ENCODE data around the gene ROR2. TPM values are rescaled to one million over a fixed set of nuclear protein-coding genes. Genes with fewer than 3 reads are reported as not detected.

The ROR2 gene
- total and polyA plus RNA-seq, 2 donors: 4.5 to 7.1 TPM

- Histone ChIP-seq H3K4me1 (ENCODE audit: control insufficient read depth in 2 of 2, insufficient read depth in 2 of 2, low read length in 2 of 2) (no peaks in the 10 kb centered on the region), H3K4me3 (ENCODE audit: low read length in 2 of 2) (no peak overlapping the region), H3K27ac (ENCODE audit: low read depth in 1 of 2, low read length in 1 of 2) (no peak overlapping the region), H3K27me3 (ENCODE audit: control insufficient read depth in 2 of 2, insufficient read depth in 1 of 2, low read length in 1 of 2) (peaks cover 0 to 13% of the 10 kb centered on the region in 2 donors), H3K36me3 (ENCODE audit: control insufficient read depth in 2 of 2, insufficient read depth in 2 of 2, low read length in 1 of 2) (no peaks in the 10 kb centered on the region), H3K9me3 (ENCODE audit: control insufficient read depth in 2 of 2, insufficient read depth in 1 of 2, low read length in 1 of 2) (peaks cover 0 to 21% of the 10 kb centered on the region in 2 donors)
- DNase-seq (ENCODE audit: low read depth in 6 of 9, low spot score in 9 of 9): no peak
- WGBS: 96% methylated on average over 10 of the region's 10 CpGs
Observed at GRCh38 chr9:91781116-91781515, 168.9 kb downstream of the ROR2 start.

DNA sequence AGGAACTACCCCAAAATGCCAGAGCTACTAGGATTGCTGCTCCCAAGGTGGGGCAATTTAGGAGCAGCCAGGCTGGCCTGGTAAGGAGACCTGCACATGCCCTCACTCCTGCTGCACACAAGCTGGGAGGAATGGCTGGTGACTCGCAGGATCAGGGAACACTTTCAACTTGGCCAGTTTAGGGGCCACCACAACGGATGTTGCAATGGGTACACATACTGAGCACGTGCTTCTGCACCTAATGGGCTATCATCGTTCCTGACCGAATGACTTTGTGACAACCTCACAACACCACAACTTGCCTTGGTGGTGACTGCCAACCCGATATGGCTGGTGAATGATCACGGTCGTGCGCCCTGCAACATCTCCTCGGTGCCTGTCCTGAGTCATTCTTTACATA is 172.0 kb downstream of the ROR2 start:
- Histone ChIP-seq H3K27ac (ENCODE audit: low read depth in 1 of 2, low read length in 1 of 2) (no peak overlapping the region), H3K27me3 (ENCODE audit: control insufficient read depth in 2 of 2, insufficient read depth in 1 of 2, low read length in 1 of 2) (peaks cover 0 to 8% of the 10 kb centered on the region in 2 donors), H3K4me1 (ENCODE audit: control insufficient read depth in 2 of 2, insufficient read depth in 2 of 2, low read length in 2 of 2) (no peaks in the 10 kb centered on the region), H3K4me3 (ENCODE audit: low read length in 2 of 2) (no peak overlapping the region), H3K36me3 (ENCODE audit: control insufficient read depth in 2 of 2, insufficient read depth in 2 of 2, low read length in 1 of 2) (no peaks in the 10 kb centered on the region), H3K9me3 (ENCODE audit: control insufficient read depth in 2 of 2, insufficient read depth in 1 of 2, low read length in 1 of 2) (peaks cover 0 to 6% of the 10 kb centered on the region in 2 donors)
- DNase-seq (ENCODE audit: low read depth in 6 of 9, low spot score in 9 of 9): no peak
- WGBS: 97% methylated on average over 10 of the region's 10 CpGs

GRCh38 chr9:91777292-91777830 is 172.7 kb downstream of the ROR2 start:
- Histone ChIP-seq H3K27ac (ENCODE audit: low read depth in 1 of 2, low read length in 1 of 2) (no peak overlapping the region), H3K4me1 (ENCODE audit: control insufficient read depth in 2 of 2, insufficient read depth in 2 of 2, low read length in 2 of 2) (no peaks in the 10 kb centered on the region), H3K27me3 (ENCODE audit: control insufficient read depth in 2 of 2, insufficient read depth in 1 of 2, low read length in 1 of 2) (peaks cover 0 to 8% of the 10 kb centered on the region in 2 donors), H3K4me3 (ENCODE audit: low read length in 2 of 2) (no peak overlapping the region), H3K9me3 (ENCODE audit: control insufficient read depth in 2 of 2, insufficient read depth in 1 of 2, low read length in 1 of 2) (no peaks in the 10 kb centered on the region), H3K36me3 (ENCODE audit: control insufficient read depth in 2 of 2, insufficient read depth in 2 of 2, low read length in 1 of 2) (no peaks in the 10 kb centered on the region)
- 91% methylated on average over 4 of the region's 4 CpGs for WGBS
- no peak for DNase-seq (ENCODE audit: low read depth in 6 of 9, low spot score in 9 of 9)

DNA sequence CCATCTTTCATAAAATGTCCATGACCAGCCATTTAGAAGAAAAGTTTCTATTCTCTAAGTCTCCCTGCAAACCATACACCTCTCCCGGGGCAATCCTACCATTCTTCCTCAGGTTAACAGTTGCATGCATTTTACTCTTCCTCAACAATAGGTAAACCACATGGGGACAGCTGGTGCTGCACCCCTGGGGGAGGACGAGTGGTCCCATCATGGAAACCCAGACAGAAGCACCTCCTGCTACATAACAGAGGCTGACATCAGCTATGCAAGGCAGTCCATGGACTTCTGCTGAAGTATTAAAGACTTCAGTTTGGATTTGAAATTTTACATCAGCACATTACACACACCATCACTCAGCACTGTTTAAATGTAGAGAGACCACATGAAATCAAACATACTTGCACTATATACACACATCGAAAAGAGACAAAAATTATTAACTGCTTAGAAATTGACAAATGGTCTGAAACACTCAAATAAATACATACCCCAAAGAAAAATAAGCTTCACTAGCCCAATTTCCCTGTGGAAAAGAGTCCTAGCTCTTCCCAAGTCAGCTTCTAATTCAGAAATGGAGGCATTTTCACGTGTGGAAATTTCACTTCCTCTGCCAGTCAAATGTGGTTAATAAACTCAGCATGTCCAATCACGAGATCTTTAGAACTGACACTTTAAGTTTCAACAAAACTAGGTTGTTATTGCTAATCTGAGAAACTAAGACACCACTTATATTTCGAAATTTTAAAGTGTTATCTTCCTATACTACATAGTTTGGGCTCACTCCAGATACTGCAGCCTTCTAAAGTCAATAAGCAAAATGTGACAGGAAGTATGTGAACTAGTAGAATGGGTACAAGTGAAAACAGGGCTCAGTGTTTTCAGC is 173.4 kb downstream of the ROR2 start:
- H3K27me3 ChIP-seq (ENCODE audit: control insufficient read depth in 2 of 2, insufficient read depth in 1 of 2, low read length in 1 of 2): peaks cover 0 to 5% of the 10 kb centered on the region in 2 donors
- H3K36me3 ChIP-seq (ENCODE audit: control insufficient read depth in 2 of 2, insufficient read depth in 2 of 2, low read length in 1 of 2): no peaks in the 10 kb centered on the region
- 62% methylated on average over 6 of the region's 6 CpGs for WGBS
- H3K4me3 ChIP-seq (ENCODE audit: low read length in 2 of 2): no peak overlapping the region
- H3K9me3 ChIP-seq (ENCODE audit: control insufficient read depth in 2 of 2, insufficient read depth in 1 of 2, low read length in 1 of 2): no peaks in the 10 kb centered on the region
- no peak for DNase-seq (ENCODE audit: low read depth in 6 of 9, low spot score in 9 of 9)
- H3K4me1 ChIP-seq (ENCODE audit: control insufficient read depth in 2 of 2, insufficient read depth in 2 of 2, low read length in 2 of 2): no peaks in the 10 kb centered on the region
- H3K27ac ChIP-seq (ENCODE audit: low read depth in 1 of 2, low read length in 1 of 2): no peak overlapping the region

DNA sequence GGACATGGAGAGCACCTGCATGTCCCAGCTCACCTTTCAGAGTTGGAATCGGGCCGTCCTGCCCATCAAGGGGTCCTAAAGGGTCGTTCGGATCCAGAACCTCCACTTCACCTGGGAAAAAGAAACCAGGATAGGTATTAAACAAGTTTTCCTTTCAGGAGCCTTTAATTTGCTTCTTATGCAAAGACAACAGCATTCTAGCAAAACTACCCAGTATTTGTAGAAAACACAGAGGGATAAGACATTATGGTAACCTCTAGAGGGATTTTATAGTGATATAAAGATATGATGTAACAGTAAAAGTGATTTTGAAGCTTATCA is 174.4 kb downstream of the ROR2 start:
- Histone ChIP-seq H3K4me3 (ENCODE audit: low read length in 2 of 2) (no peak overlapping the region), H3K9me3 (ENCODE audit: control insufficient read depth in 2 of 2, insufficient read depth in 1 of 2, low read length in 1 of 2) (no peaks in the 10 kb centered on the region), H3K27me3 (ENCODE audit: control insufficient read depth in 2 of 2, insufficient read depth in 1 of 2, low read length in 1 of 2) (peaks cover 0 to 3% of the 10 kb centered on the region in 2 donors), H3K36me3 (ENCODE audit: control insufficient read depth in 2 of 2, insufficient read depth in 2 of 2, low read length in 1 of 2) (no peaks in the 10 kb centered on the region), H3K4me1 (ENCODE audit: control insufficient read depth in 2 of 2, insufficient read depth in 2 of 2, low read length in 2 of 2) (no peaks in the 10 kb centered on the region), H3K27ac (ENCODE audit: low read depth in 1 of 2, low read length in 1 of 2) (no peak overlapping the region)
- WGBS: 33% methylated on average over 4 of the region's 4 CpGs
- no peak for DNase-seq (ENCODE audit: low read depth in 6 of 9, low spot score in 9 of 9)

DNA sequence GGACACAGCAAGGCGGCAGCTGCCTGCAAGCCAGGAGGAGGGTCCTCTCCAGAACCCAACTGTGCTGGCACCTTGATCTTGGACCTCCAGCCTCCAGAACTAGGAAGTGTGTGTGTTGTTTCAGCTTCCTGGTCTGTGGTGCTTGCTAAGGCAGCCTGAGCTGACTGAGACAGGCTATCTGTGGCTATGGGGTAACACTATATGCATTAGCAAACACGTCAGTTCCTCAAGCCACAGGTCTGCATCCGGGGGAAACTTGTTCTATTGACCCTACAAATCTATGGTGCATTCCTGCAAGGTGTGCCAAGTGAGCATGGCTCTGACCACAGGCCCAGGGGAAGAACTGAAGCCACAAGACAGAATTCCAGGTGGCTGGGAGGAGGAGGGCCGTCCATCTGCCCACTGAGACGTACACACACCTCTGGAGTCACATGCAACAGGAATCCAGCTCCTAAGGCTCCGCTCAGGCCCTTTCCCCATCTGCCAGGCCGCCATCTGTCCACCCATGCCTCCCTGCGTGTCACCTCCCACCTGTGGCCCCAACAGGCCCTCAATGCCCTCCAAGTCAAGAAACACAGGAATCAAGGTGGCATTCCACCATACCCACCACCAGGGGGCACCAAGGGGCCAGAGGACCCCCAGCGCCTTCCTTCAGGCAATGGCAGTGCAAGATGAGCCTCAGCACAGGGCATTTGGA is 174.9 kb downstream of the ROR2 start:
- no peaks in the 10 kb centered on the region for H3K9me3 ChIP-seq (ENCODE audit: control insufficient read depth in 2 of 2, insufficient read depth in 1 of 2, low read length in 1 of 2)
- no peaks in the 10 kb centered on the region for H3K36me3 ChIP-seq (ENCODE audit: control insufficient read depth in 2 of 2, insufficient read depth in 2 of 2, low read length in 1 of 2)
- no peak overlapping the region for H3K4me3 ChIP-seq (ENCODE audit: low read length in 2 of 2)
- H3K4me1 ChIP-seq (ENCODE audit: control insufficient read depth in 2 of 2, insufficient read depth in 2 of 2, low read length in 2 of 2): no peaks in the 10 kb centered on the region
- WGBS: 76% methylated on average over 9 of the region's 9 CpGs
- H3K27ac ChIP-seq (ENCODE audit: low read depth in 1 of 2, low read length in 1 of 2): no peak overlapping the region
- peak; percentile 26 to 76 (median 51) for DNase-seq (ENCODE audit: low read depth in 6 of 9, low spot score in 9 of 9)
- H3K27me3 ChIP-seq (ENCODE audit: control insufficient read depth in 2 of 2, insufficient read depth in 1 of 2, low read length in 1 of 2): peaks cover 0 to 3% of the 10 kb centered on the region in 2 donors

DNA sequence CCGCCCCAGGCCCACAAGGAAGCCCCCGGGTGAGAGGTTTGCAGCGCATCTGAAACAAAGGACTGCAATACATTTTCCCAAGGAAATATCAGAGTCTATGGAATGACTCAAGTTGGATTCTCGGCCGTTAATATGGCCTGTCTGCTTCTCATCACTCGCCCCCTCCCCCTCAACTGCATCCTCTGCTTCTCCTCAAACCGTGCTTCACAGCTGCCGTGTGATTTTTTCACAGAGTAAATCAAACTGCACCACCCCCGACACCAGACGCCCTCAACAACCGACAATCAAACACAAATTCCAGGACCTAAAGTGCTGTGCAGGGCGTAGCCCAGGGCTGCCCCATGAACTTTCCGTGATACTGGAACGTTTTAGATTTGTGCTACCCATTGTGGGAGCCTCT is 176.9 kb downstream of the ROR2 start:
- H3K36me3 ChIP-seq (ENCODE audit: control insufficient read depth in 2 of 2, insufficient read depth in 2 of 2, low read length in 1 of 2): no peaks in the 10 kb centered on the region
- no peak for DNase-seq (ENCODE audit: low read depth in 6 of 9, low spot score in 9 of 9)
- H3K27ac ChIP-seq (ENCODE audit: low read depth in 1 of 2, low read length in 1 of 2): no peak overlapping the region
- no peak overlapping the region for H3K4me3 ChIP-seq (ENCODE audit: low read length in 2 of 2)
- H3K9me3 ChIP-seq (ENCODE audit: control insufficient read depth in 2 of 2, insufficient read depth in 1 of 2, low read length in 1 of 2): no peaks in the 10 kb centered on the region
- WGBS: 93% methylated on average over 14 of the region's 14 CpGs
- H3K27me3 ChIP-seq (ENCODE audit: control insufficient read depth in 2 of 2, insufficient read depth in 1 of 2, low read length in 1 of 2): peaks cover 0 to 3% of the 10 kb centered on the region in 2 donors
- H3K4me1 ChIP-seq (ENCODE audit: control insufficient read depth in 2 of 2, insufficient read depth in 2 of 2, low read length in 2 of 2): no peaks in the 10 kb centered on the region

GRCh38 chr9:91771864-91772263 is 178.2 kb downstream of the ROR2 start:
- 86% methylated on average over 4 of the region's 4 CpGs for WGBS
- Histone ChIP-seq H3K4me3 (ENCODE audit: low read length in 2 of 2) (no peak overlapping the region), H3K9me3 (ENCODE audit: control insufficient read depth in 2 of 2, insufficient read depth in 1 of 2, low read length in 1 of 2) (no peaks in the 10 kb centered on the region), H3K36me3 (ENCODE audit: control insufficient read depth in 2 of 2, insufficient read depth in 2 of 2, low read length in 1 of 2) (no peaks in the 10 kb centered on the region), H3K27me3 (ENCODE audit: control insufficient read depth in 2 of 2, insufficient read depth in 1 of 2, low read length in 1 of 2) (peaks cover 0 to 5% of the 10 kb centered on the region in 2 donors), H3K27ac (ENCODE audit: low read depth in 1 of 2, low read length in 1 of 2) (no peak overlapping the region), H3K4me1 (ENCODE audit: control insufficient read depth in 2 of 2, insufficient read depth in 2 of 2, low read length in 2 of 2) (no peaks in the 10 kb centered on the region)
- DNase-seq (ENCODE audit: low read depth in 6 of 9, low spot score in 9 of 9): no peak

GRCh38 chr9:91771027-91771426 is 179.0 kb downstream of the ROR2 start:
- 85% methylated on average over 8 of the region's 8 CpGs for WGBS
- no peak for DNase-seq (ENCODE audit: low read depth in 6 of 9, low spot score in 9 of 9)
- no peaks in the 10 kb centered on the region for H3K36me3 ChIP-seq (ENCODE audit: control insufficient read depth in 2 of 2, insufficient read depth in 2 of 2, low read length in 1 of 2)
- H3K4me3 ChIP-seq (ENCODE audit: low read length in 2 of 2): no peak overlapping the region
- H3K9me3 ChIP-seq (ENCODE audit: control insufficient read depth in 2 of 2, insufficient read depth in 1 of 2, low read length in 1 of 2): no peaks in the 10 kb centered on the region
- no peak overlapping the region for H3K27ac ChIP-seq (ENCODE audit: low read depth in 1 of 2, low read length in 1 of 2)
- H3K4me1 ChIP-seq (ENCODE audit: control insufficient read depth in 2 of 2, insufficient read depth in 2 of 2, low read length in 2 of 2): no peaks in the 10 kb centered on the region
- H3K27me3 ChIP-seq (ENCODE audit: control insufficient read depth in 2 of 2, insufficient read depth in 1 of 2, low read length in 1 of 2): peaks cover 0 to 7% of the 10 kb centered on the region in 2 donors
